Measurements from ENCODE around the gene PTPRT. TPM values are rescaled to one million over a fixed set of nuclear protein-coding genes. Genes with fewer than 3 reads are reported as not detected.

Gene PTPRT
- total and polyA plus RNA-seq, 2 experiments from 2014 or later: not detected

GRCh38 chr20:43028470-43028869 lies 161.2 kb downstream of the PTPRT start:
- peaks cover 4% of the 10 kb centered on the region for H3K27me3 Mint-ChIP-seq (ENCODE audit: insufficient read depth, low read depth, poor library complexity)
- H3K27ac Mint-ChIP-seq: no peak overlapping the region
- no peaks in the 10 kb centered on the region for H3K9me2 ChIP-seq (ENCODE audit: insufficient read depth)
- peaks cover 27% of the 10 kb centered on the region for H3K36me3 Mint-ChIP-seq (ENCODE audit: low read depth)
- H3K4me2 ChIP-seq: no peak overlapping the region
- no peaks in the 10 kb centered on the region for H3K27me3 ChIP-seq (ENCODE audit: insufficient read depth)
- no peaks in the 10 kb centered on the region for H3K4me1 Mint-ChIP-seq
- H3K79me2 ChIP-seq (replicated peaks; ENCODE audit: insufficient read depth): no peaks in the 10 kb centered on the region
- ATAC-seq: no peak
- peaks cover 98% of the 10 kb centered on the region for H3K9me3 Mint-ChIP-seq
- no peak overlapping the region for H2AFZ ChIP-seq
- H3K4me3 Mint-ChIP-seq: no peak overlapping the region
- no peaks in the 10 kb centered on the region for H3K4me1 ChIP-seq (ENCODE audit: insufficient read depth)
- H3K27ac ChIP-seq (ENCODE audit: low read depth): no peak overlapping the region
- no peak for DNase-seq (ENCODE audit: low spot score)
- no peak for TF ChIP-seq REST (IDR thresholded peaks at IDR 0.05; ENCODE audit: unreplicated experiment)
- no peak for TF ChIP-seq NANOG (IDR thresholded peaks at IDR 0.05; ENCODE audit: borderline replicate concordance)
- TF ChIP-seq CREB1 (CRISPR knock-in tag; IDR thresholded peaks at IDR 0.05; ENCODE audit: low read depth): no peak
- no peaks in the 10 kb centered on the region; the same call in 1 of the 2 replicates for H3K36me3 ChIP-seq (ENCODE audit: insufficient read depth)
- no peaks in the 10 kb centered on the region for H3F3A ChIP-seq (replicated peaks; ENCODE audit: low read depth)
- no peak overlapping the region for H3K4me3 ChIP-seq
- H4K20me1 ChIP-seq (replicated peaks; ENCODE audit: insufficient read depth): no peaks in the 10 kb centered on the region

GRCh38 chr20:43023836-43024235 lies 165.9 kb downstream of the PTPRT start:
- Histone ChIP-seq H3K27ac (ENCODE audit: low read depth) (no peak overlapping the region), H4K20me1 (replicated peaks; ENCODE audit: insufficient read depth) (no peaks in the 10 kb centered on the region), H3K4me1 (ENCODE audit: insufficient read depth) (no peaks in the 10 kb centered on the region), H3K27me3 (ENCODE audit: insufficient read depth) (no peaks in the 10 kb centered on the region), H3F3A (replicated peaks; ENCODE audit: low read depth) (no peaks in the 10 kb centered on the region), H3K4me3 (no peak overlapping the region), H2AFZ (no peak overlapping the region), H3K4me2 (no peak overlapping the region), H3K9me2 (ENCODE audit: insufficient read depth) (no peaks in the 10 kb centered on the region), H3K79me2 (replicated peaks; ENCODE audit: insufficient read depth) (no peaks in the 10 kb centered on the region), H3K36me3 (ENCODE audit: insufficient read depth) (no peaks in the 10 kb centered on the region; the same call in 1 of the 2 replicates)
- Mint-ChIP-seq H3K4me3 (no peak overlapping the region), H3K4me1 (no peaks in the 10 kb centered on the region), H3K27me3 (ENCODE audit: insufficient read depth, low read depth, poor library complexity) (peaks cover 2% of the 10 kb centered on the region), H3K36me3 (ENCODE audit: low read depth) (peaks cover 23% of the 10 kb centered on the region), H3K9me3 (peaks cover 95% of the 10 kb centered on the region), H3K27ac (no peak overlapping the region)
- ATAC-seq (no peak), DNase-seq (ENCODE audit: low spot score) (no peak)
- no peak for TF ChIP-seq STAT1 (IDR thresholded peaks at IDR 0.05; ENCODE audit: unreplicated experiment)
- TF ChIP-seq CTCF (conservative IDR thresholded peaks at IDR 0.05; ENCODE audit: low read depth in 2 of 2): no peak
- no peak for TF ChIP-seq JUNB (IDR thresholded peaks at IDR 0.05; ENCODE audit: unreplicated experiment)
- no peak for TF ChIP-seq ZNF462 (CRISPR knock-in tag; IDR thresholded peaks at IDR 0.05)
